ENCODE results near the gene STN1. TPM values are rescaled to one million over a fixed set of nuclear protein-coding genes. Genes with fewer than 3 reads are reported as not detected.

The STN1 gene
- total RNA-seq, 1 donor, result 20.6 TPM

DNA sequence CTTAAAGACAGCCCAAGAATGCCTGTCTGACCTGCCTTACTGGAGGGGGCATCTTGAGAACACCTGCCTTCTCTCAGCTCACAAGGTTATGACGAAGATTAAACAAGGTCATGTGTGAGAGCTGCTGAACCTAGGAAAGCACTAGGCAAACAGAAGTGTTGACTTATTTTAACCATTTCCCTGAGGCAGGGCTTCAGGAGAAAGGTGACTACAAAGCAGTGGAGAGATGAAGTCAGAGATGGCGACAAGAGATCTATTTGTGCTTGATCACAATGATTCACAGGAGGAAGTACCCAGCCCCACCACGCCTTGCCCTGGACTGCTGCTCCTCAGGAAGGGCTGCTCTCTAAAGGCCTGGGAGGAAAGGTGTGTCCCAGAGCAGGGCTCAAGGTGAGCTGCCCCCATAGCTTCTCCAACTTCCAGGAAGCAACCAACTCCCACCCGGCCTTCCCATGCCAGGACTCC lies 27.8 kb downstream of the STN1 start:
- DNase-seq (ENCODE audit: insufficient read length, low spot score, missing footprints), result no peak
- peaks cover 41% of the 10 kb centered on the region for H3K4me1 ChIP-seq (ENCODE audit: insufficient read depth, low read length)
- H3K27ac ChIP-seq (ENCODE audit: low read depth, low read length), result no peak overlapping the region
- no peaks in the 10 kb centered on the region for H4K20me1 ChIP-seq (ENCODE audit: insufficient read depth, low read length)
- H2AFZ ChIP-seq (ENCODE audit: low read length), result no peak overlapping the region
- no peak overlapping the region for H3K4me3 ChIP-seq (ENCODE audit: insufficient read depth, low read length)
- H3K9me3 ChIP-seq (ENCODE audit: low read depth, low read length), result no peaks in the 10 kb centered on the region
- peaks cover 27% of the 10 kb centered on the region for H3K36me3 ChIP-seq (ENCODE audit: insufficient read depth, low read length)
- no peaks in the 10 kb centered on the region for H3K79me2 ChIP-seq (ENCODE audit: insufficient read depth, low read length)
- TF ChIP-seq CTCF (IDR thresholded peaks at IDR 0.05; ENCODE audit: extremely low read depth, low read depth, low read length), result no peak
- no peak overlapping the region for H3K4me2 ChIP-seq (ENCODE audit: insufficient read depth, low read length)
- H3K27me3 ChIP-seq (ENCODE audit: insufficient read depth, low read length), result no peaks in the 10 kb centered on the region

DNA sequence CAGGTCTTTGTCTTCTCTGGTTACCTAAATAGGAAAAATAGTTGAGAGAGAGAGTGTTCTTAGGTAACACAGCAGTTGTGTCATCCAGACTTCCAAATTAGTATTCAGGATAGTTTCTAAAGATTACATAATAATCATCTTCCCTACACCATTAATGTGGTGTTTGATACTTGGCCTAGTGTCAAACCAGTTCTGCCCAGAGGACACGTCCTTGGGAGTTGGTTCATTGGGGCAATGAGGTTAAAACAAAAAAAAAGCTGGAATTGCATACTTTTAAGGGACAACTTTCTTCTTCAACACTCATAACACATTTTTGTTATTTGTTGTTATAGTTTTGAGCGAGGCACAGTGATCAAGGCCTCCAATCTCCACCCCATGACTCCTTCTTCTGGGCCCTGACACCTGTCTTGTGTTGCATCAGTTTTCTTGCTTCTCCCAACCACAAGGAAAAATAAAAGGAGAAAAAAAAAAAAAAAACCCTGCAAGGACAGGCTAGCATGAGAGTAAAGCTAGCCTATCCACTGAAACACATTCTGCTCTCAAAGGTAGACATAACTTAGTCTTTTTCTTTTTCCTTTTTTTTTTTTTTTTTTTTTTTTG lies 28.8 kb downstream of the STN1 start:
- Histone ChIP-seq H4K20me1 (ENCODE audit: insufficient read depth, low read length) (no peaks in the 10 kb centered on the region), H3K4me1 (ENCODE audit: insufficient read depth, low read length) (peaks cover 36% of the 10 kb centered on the region), H3K27ac (ENCODE audit: low read depth, low read length) (peak overlapping the region; percentile 73), H3K36me3 (ENCODE audit: insufficient read depth, low read length) (peaks cover 27% of the 10 kb centered on the region), H3K4me2 (ENCODE audit: insufficient read depth, low read length) (no peak overlapping the region), H2AFZ (ENCODE audit: low read length) (no peak overlapping the region), H3K4me3 (ENCODE audit: insufficient read depth, low read length) (no peak overlapping the region), H3K9me3 (ENCODE audit: low read depth, low read length) (no peaks in the 10 kb centered on the region), H3K79me2 (ENCODE audit: insufficient read depth, low read length) (no peaks in the 10 kb centered on the region), H3K27me3 (ENCODE audit: insufficient read depth, low read length) (no peaks in the 10 kb centered on the region)
- DNase-seq (ENCODE audit: insufficient read length, low spot score, missing footprints), result no peak
- TF ChIP-seq CTCF (IDR thresholded peaks at IDR 0.05; ENCODE audit: extremely low read depth, low read depth, low read length), result no peak

DNA sequence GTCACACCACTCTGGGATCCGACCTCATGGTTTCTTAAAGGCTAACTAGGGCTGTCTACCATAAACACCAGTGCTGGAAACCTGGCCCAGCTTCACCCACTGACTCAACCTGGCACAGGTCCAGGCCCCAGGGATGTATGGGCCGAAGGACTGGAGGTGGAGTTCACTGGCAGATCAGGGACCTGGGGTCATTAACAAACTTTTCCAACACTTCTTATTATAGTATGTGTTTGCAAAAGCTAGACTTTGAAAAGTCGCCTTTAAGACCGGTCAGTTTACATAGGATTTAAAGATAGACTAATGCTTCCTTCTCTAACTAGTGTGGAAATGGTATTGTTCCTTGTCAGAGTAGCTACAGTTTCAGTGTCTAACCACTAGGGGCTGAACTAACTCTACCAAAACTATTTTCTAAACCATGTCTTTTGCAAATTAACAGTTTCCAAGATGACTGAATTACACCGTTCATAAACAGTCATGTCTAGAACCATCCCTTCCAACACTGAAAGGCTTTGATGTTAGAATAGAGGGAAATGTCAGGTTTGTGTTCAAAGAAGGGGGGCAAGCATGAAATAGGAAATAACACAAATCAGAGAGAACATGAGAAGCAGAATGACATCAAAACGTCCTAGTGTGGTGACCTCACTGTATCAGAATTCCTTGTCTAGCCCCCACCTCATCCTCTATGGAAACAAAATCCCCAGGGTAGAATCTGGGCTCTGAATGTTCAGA lies 29.7 kb downstream of the STN1 start:
- peak; percentile 90 for DNase-seq (ENCODE audit: insufficient read length, low spot score, missing footprints)
- Histone ChIP-seq H3K27ac (ENCODE audit: low read depth, low read length) (peak overlapping the region; percentile 73), H3K4me3 (ENCODE audit: insufficient read depth, low read length) (no peak overlapping the region), H3K4me2 (ENCODE audit: insufficient read depth, low read length) (peak overlapping the region; percentile 56), H2AFZ (ENCODE audit: low read length) (peak overlapping the region; percentile 47), H3K27me3 (ENCODE audit: insufficient read depth, low read length) (no peaks in the 10 kb centered on the region), H3K4me1 (ENCODE audit: insufficient read depth, low read length) (peaks cover 30% of the 10 kb centered on the region), H3K36me3 (ENCODE audit: insufficient read depth, low read length) (peaks cover 28% of the 10 kb centered on the region), H3K79me2 (ENCODE audit: insufficient read depth, low read length) (no peaks in the 10 kb centered on the region), H4K20me1 (ENCODE audit: insufficient read depth, low read length) (no peaks in the 10 kb centered on the region), H3K9me3 (ENCODE audit: low read depth, low read length) (no peaks in the 10 kb centered on the region)
- peak; percentile 91 for TF ChIP-seq CTCF (IDR thresholded peaks at IDR 0.05; ENCODE audit: extremely low read depth, low read depth, low read length)

DNA sequence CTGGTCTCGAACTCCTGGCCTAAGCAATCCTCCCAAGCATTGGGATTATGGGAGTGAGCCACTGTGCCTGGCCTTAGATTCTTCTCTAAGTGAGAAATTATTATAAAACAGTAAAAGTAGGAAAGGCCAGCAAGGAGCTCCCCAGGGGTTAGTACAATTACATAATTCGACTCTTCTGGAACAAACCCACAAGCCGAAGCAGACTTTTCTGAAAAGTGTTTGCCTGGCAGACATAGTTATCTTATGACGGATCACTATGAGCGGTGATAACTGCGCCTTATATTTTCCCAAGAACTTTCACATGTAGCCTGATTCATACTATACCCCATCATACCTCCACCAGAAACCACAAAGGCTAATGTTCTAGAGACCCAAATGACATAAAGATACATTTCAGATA lies 32.4 kb downstream of the STN1 start:
- DNase-seq (ENCODE audit: insufficient read length, low spot score, missing footprints), result peak; percentile 89
- Histone ChIP-seq H3K9me3 (ENCODE audit: low read depth, low read length) (no peaks in the 10 kb centered on the region), H3K36me3 (ENCODE audit: insufficient read depth, low read length) (peaks cover 37% of the 10 kb centered on the region), H2AFZ (ENCODE audit: low read length) (no peak overlapping the region), H3K4me2 (ENCODE audit: insufficient read depth, low read length) (no peak overlapping the region), H3K27me3 (ENCODE audit: insufficient read depth, low read length) (no peaks in the 10 kb centered on the region), H3K27ac (ENCODE audit: low read depth, low read length) (peak overlapping the region; percentile 68), H3K4me3 (ENCODE audit: insufficient read depth, low read length) (no peak overlapping the region), H3K79me2 (ENCODE audit: insufficient read depth, low read length) (no peaks in the 10 kb centered on the region), H4K20me1 (ENCODE audit: insufficient read depth, low read length) (no peaks in the 10 kb centered on the region), H3K4me1 (ENCODE audit: insufficient read depth, low read length) (peaks cover 30% of the 10 kb centered on the region)
- no peak for TF ChIP-seq CTCF (IDR thresholded peaks at IDR 0.05; ENCODE audit: extremely low read depth, low read depth, low read length)
